C4-2B (cell line): Measurements from ENCODE around the gene KDM7A.

Experiments used
- CTCF ChIP-seq: fragments of 450-650 bp; conservative IDR thresholded peaks from 2 replicates; pipeline ENCODE4 v1.5.1; 2017; ENCODE audit warnings: mild to moderate bottlenecking
- ZFX ChIP-seq: fragments of 450-650 bp; IDR thresholded peaks from 2 replicates; pipeline ENCODE4 v1.6.1; 2017

- TF ChIP-seq CTCF (no peak), ZFX (no peak)
Measured at GRCh38 chr7:140212100-140212881, 35.5 kb upstream of the KDM7A start.
